Uterus (tissue), 2 donors: ENCODE results near the gene SLC39A2.

ENCODE experiments used
- CTCF ChIP-seq, 4 experiments: fragments of 200-600 bp in 2 of 4; fragments of 450-650 bp in 2 of 4; sonication (generic) in 2 of 4; IDR thresholded peaks; one replicate each; pipeline ENCODE4 v1.5.1; 2016 to 2019; ENCODE audit warnings: antibody characterized with exemption in 4 of 4, mild to moderate bottlenecking in 2 of 4, moderate library complexity in 1 of 4
- POLR2A ChIP-seq, 2 donors: fragments of 450-650 bp; IDR thresholded peaks; one replicate each; pipeline ENCODE4 v1.6.1; 2016; ENCODE audit warnings: antibody characterized with exemption in 2 of 2, mild to moderate bottlenecking in 1 of 2, moderate library complexity in 1 of 2

- no peak for TF ChIP-seq POLR2A (IDR thresholded peaks at IDR 0.05)
- no peak for TF ChIP-seq CTCF (IDR thresholded peaks at IDR 0.05)
Observed at GRCh38 chr14:21011136-21011535, 12.0 kb downstream of the SLC39A2 start.
